Liver (tissue), 9 donors: ENCODE measurements around the gene TEP1. TPM values are rescaled to one million over a fixed set of nuclear protein-coding genes. Genes with fewer than 3 reads are reported as not detected.

Source experiments
- DNase-seq: peaks from one replicate; pipeline ENCODE4 v3.0.0-alpha.2; 2017; ENCODE audit warnings: low spot score
- H3K27ac ChIP-seq, 2 donors: one replicate each; pipeline ENCODE4 v1.7.0; 2013; ENCODE audit warnings: inconsistent platforms in 2 of 2, low read length in 2 of 2, control low read depth in 1 of 2, low read depth in 1 of 2, mild to moderate bottlenecking in 1 of 2
- H3K27me3 ChIP-seq, 4 donors: one replicate each; pipeline versions ENCODE4 v1.6.1 to v1.7.0; 2013; ENCODE audit warnings: low read length in 3 of 4, inconsistent platforms in 1 of 4, mild to moderate bottlenecking in 1 of 4, moderate library complexity in 1 of 4; ENCODE audit not compliant: control insufficient read depth in 4 of 4, insufficient read depth in 4 of 4
- H3K36me3 ChIP-seq, 4 donors: one replicate each; pipeline versions ENCODE4 v1.6.1 to v1.7.0; 2013; ENCODE audit warnings: low read length in 3 of 4, mild to moderate bottlenecking in 3 of 4, low read depth in 1 of 4, moderate library complexity in 1 of 4; ENCODE audit not compliant: control insufficient read depth in 4 of 4, insufficient read depth in 3 of 4
- H3K4me1 ChIP-seq, 4 donors: one replicate each; pipeline versions ENCODE4 v1.6.1 to v1.7.0; 2013; ENCODE audit warnings: low read length in 3 of 4, mild to moderate bottlenecking in 3 of 4, moderate library complexity in 1 of 4; ENCODE audit not compliant: control insufficient read depth in 4 of 4, insufficient read depth in 4 of 4
- H3K4me3 ChIP-seq, 3 donors: one replicate each; pipeline versions ENCODE4 v1.6.1 to v1.7.0; 2013; ENCODE audit warnings: low read length in 3 of 3, control low read depth in 1 of 3, low read depth in 1 of 3, mild to moderate bottlenecking in 1 of 3
- H3K9ac ChIP-seq, 2 donors: one replicate each; pipeline ENCODE4 v1.7.0; 2013; ENCODE audit warnings: low read length in 2 of 2, mild to moderate bottlenecking in 2 of 2, moderate library complexity in 2 of 2, control low read depth in 1 of 2, low read depth in 1 of 2
- H3K9me3 ChIP-seq, 4 donors: one replicate each; pipeline versions ENCODE4 v1.6.1 to v1.7.0; 2013; ENCODE audit warnings: low read length in 3 of 4; ENCODE audit not compliant: control insufficient read depth in 4 of 4
- EGR1 ChIP-seq, 2 donors: IDR thresholded peaks; 2 replicates each; pipeline ENCODE4 v1.6.1; 2016 to 2018; ENCODE audit warnings: antibody characterized with exemption in 2 of 2, low read depth in 2 of 2
- FOXA1 ChIP-seq: IDR thresholded peaks from 2 replicates; pipeline ENCODE4 v1.6.1; 2016; ENCODE audit warnings: antibody characterized with exemption
- FOXA2 ChIP-seq: IDR thresholded peaks from 2 replicates; pipeline ENCODE4 v1.6.1; 2016; ENCODE audit warnings: antibody characterized with exemption
- GABPA ChIP-seq, 2 donors: IDR thresholded peaks in 1 of 2; conservative IDR thresholded peaks in 1 of 2; 2 replicates each; pipeline ENCODE4 v1.6.1; 2016; ENCODE audit warnings: antibody characterized with exemption in 2 of 2, mild to moderate bottlenecking in 1 of 2, moderate library complexity in 1 of 2
- HNF4A ChIP-seq, 2 donors: conservative IDR thresholded peaks; 2 replicates each; pipeline ENCODE4 v1.6.1; 2016; ENCODE audit warnings: antibody characterized with exemption in 2 of 2, mild to moderate bottlenecking in 2 of 2
- HNF4G ChIP-seq: IDR thresholded peaks from 2 replicates; pipeline ENCODE4 v1.6.1; 2016; ENCODE audit warnings: antibody characterized with exemption
- JUND ChIP-seq, 2 donors: IDR thresholded peaks; 2 replicates each; pipeline ENCODE4 v1.6.1; 2016; ENCODE audit warnings: antibody characterized with exemption in 2 of 2
- NR2F2 ChIP-seq: IDR thresholded peaks from 2 replicates; pipeline ENCODE4 v1.6.1; 2016; ENCODE audit warnings: antibody characterized with exemption
- RAD21 ChIP-seq, 2 donors: IDR thresholded peaks; 2 replicates each; pipeline ENCODE4 v1.6.1; 2016; ENCODE audit warnings: antibody characterized with exemption in 2 of 2, mild to moderate bottlenecking in 2 of 2
- RXRA ChIP-seq, 2 donors: IDR thresholded peaks; 2 replicates each; pipeline ENCODE4 v1.6.1; 2017 to 2018; ENCODE audit warnings: antibody characterized with exemption in 2 of 2, mild to moderate bottlenecking in 1 of 2
- SP1 ChIP-seq: IDR thresholded peaks from 2 replicates; pipeline ENCODE4 v1.6.1; 2018; ENCODE audit warnings: antibody characterized with exemption, mild to moderate bottlenecking
- TAF1 ChIP-seq: conservative IDR thresholded peaks from 2 replicates; pipeline ENCODE4 v1.6.1; 2016; ENCODE audit warnings: antibody characterized with exemption, mild to moderate bottlenecking
- YY1 ChIP-seq: IDR thresholded peaks from 2 replicates; pipeline ENCODE4 v1.6.1; 2016; ENCODE audit warnings: antibody characterized with exemption, mild to moderate bottlenecking
- WGBS: extraction: QIAGEN DNeasy Blood & Tissue Kit; methylation state at CpG from one replicate; pipeline ENCODE4 v1.1.7; 2013; 5-methylcytosine and 5-hydroxymethylcytosine counted together
- polyA plus RNA-seq, 2 donors: library from polyadenylated mRNA; stranded (reverse) in 1 of 2; unstranded in 1 of 2; fragments of 200-250 nt in 1 of 2; fragments of >200 nt in 1 of 2; fragmentation: Nextera tagmentation in 1 of 2; extraction: Ambion mirVana in 1 of 2; gene quantifications; one replicate each; pipeline versions ENCODE4 v1.2.1 to v1.2.3, GENCODE V29; 2013 to 2015
- total RNA-seq, 2 donors: library from RNA; depleted of rRNA; stranded (reverse); fragments of >200 nt; gene quantifications; one replicate each; pipeline ENCODE4 v1.2.3, GENCODE V29; 2014
- TF ChIP-seq, protein P1 (sequence below): IDR thresholded peaks from 2 replicates; pipeline ENCODE4 v1.6.1; 2016; ENCODE audit warnings: antibody characterized with exemption
- TF ChIP-seq, protein P2 (sequence below): fragments of 150-350 bp; IDR thresholded peaks from 2 replicates; pipeline ENCODE4 v1.5.1; 2017; ENCODE audit warnings: improper control_type of control experiment, low read depth, low read length; ENCODE audit not compliant: missing input control
- TF ChIP-seq, protein P3 (sequence below): IDR thresholded peaks from 2 replicates; pipeline ENCODE4 v1.6.1; 2016; ENCODE audit warnings: antibody characterized with exemption, mild to moderate bottlenecking
- TF ChIP-seq, protein P4 (sequence below): IDR thresholded peaks from 2 replicates; pipeline ENCODE4 v1.6.1; 2016; ENCODE audit warnings: antibody characterized with exemption
- TF ChIP-seq, protein P5 (sequence below): IDR thresholded peaks from 2 replicates; pipeline ENCODE4 v1.6.1; 2016; ENCODE audit warnings: antibody characterized with exemption
- donor health status: healthy.
- donor health status: healthy.
- donor health status: healthy.
- donor health status: healthy.
- donor health status: healthy.

The TEP1 gene
- total and polyA plus RNA-seq, 4 donors: 3.9 to 20.7 (median 7.6) TPM

DNA sequence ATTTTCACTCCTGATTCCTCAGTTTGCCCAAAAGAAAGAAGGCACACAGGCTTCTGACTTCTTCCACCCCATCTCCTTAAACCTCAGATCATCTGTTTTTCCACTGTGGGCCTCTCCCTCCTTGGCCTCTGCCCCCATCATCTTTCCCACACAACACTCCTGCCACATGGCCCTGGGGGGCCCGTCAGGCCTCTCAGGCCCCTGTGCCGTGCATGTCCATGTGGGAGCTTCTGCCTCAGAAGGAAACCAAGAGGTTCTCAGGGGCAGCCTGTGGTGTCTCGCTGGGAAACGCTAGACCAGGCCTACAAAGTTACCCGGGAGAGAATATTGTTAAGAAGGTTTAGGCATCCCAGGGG is 14.7 kb upstream of the TEP1 start:
- Histone ChIP-seq H3K9ac (no peak overlapping the region), H3K27me3 (no peaks in the 10 kb centered on the region), H3K4me3 (no peak overlapping the region), H3K36me3 (no peaks in the 10 kb centered on the region), H3K9me3 (no peaks in the 10 kb centered on the region), H3K4me1 (peaks cover 0 to 7% (median 0%) of the 10 kb centered on the region in 4 donors), H3K27ac (peak overlapping the region in 1 of 2 donors; percentile 31)
- TF ChIP-seq YY1 (no peak), JUND (IDR thresholded peaks at IDR 0.05) (no peak), TAF1 (no peak), RAD21 (IDR thresholded peaks at IDR 0.05) (no peak), FOXA1 (no peak), HNF4A (conservative IDR thresholded peaks at IDR 0.05) (no peak), SP1 (no peak), RXRA (IDR thresholded peaks at IDR 0.05) (no peak), HNF4G (no peak), FOXA2 (no peak), EGR1 (IDR thresholded peaks at IDR 0.05; ENCODE audit: low read depth in 2 of 2) (no peak), GABPA (IDR thresholded peaks at IDR 0.05 in 1 of 2, conservative IDR thresholded peaks at IDR 0.05 in 1 of 2) (no peak), NR2F2 (no peak)
- TF ChIP-seq, protein P1, sequence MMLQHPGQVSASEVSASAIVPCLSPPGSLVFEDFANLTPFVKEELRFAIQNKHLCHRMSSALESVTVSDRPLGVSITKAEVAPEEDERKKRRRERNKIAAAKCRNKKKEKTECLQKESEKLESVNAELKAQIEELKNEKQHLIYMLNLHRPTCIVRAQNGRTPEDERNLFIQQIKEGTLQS: no peak
- TF ChIP-seq, protein P2, sequence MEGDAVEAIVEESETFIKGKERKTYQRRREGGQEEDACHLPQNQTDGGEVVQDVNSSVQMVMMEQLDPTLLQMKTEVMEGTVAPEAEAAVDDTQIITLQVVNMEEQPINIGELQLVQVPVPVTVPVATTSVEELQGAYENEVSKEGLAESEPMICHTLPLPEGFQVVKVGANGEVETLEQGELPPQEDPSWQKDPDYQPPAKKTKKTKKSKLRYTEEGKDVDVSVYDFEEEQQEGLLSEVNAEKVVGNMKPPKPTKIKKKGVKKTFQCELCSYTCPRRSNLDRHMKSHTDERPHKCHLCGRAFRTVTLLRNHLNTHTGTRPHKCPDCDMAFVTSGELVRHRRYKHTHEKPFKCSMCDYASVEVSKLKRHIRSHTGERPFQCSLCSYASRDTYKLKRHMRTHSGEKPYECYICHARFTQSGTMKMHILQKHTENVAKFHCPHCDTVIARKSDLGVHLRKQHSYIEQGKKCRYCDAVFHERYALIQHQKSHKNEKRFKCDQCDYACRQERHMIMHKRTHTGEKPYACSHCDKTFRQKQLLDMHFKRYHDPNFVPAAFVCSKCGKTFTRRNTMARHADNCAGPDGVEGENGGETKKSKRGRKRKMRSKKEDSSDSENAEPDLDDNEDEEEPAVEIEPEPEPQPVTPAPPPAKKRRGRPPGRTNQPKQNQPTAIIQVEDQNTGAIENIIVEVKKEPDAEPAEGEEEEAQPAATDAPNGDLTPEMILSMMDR: no peak
- TF ChIP-seq, protein P3, sequence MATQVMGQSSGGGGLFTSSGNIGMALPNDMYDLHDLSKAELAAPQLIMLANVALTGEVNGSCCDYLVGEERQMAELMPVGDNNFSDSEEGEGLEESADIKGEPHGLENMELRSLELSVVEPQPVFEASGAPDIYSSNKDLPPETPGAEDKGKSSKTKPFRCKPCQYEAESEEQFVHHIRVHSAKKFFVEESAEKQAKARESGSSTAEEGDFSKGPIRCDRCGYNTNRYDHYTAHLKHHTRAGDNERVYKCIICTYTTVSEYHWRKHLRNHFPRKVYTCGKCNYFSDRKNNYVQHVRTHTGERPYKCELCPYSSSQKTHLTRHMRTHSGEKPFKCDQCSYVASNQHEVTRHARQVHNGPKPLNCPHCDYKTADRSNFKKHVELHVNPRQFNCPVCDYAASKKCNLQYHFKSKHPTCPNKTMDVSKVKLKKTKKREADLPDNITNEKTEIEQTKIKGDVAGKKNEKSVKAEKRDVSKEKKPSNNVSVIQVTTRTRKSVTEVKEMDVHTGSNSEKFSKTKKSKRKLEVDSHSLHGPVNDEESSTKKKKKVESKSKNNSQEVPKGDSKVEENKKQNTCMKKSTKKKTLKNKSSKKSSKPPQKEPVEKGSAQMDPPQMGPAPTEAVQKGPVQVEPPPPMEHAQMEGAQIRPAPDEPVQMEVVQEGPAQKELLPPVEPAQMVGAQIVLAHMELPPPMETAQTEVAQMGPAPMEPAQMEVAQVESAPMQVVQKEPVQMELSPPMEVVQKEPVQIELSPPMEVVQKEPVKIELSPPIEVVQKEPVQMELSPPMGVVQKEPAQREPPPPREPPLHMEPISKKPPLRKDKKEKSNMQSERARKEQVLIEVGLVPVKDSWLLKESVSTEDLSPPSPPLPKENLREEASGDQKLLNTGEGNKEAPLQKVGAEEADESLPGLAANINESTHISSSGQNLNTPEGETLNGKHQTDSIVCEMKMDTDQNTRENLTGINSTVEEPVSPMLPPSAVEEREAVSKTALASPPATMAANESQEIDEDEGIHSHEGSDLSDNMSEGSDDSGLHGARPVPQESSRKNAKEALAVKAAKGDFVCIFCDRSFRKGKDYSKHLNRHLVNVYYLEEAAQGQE: no peak
- TF ChIP-seq, protein P4, sequence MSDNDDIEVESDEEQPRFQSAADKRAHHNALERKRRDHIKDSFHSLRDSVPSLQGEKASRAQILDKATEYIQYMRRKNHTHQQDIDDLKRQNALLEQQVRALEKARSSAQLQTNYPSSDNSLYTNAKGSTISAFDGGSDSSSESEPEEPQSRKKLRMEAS: no peak
- TF ChIP-seq, protein P5, sequence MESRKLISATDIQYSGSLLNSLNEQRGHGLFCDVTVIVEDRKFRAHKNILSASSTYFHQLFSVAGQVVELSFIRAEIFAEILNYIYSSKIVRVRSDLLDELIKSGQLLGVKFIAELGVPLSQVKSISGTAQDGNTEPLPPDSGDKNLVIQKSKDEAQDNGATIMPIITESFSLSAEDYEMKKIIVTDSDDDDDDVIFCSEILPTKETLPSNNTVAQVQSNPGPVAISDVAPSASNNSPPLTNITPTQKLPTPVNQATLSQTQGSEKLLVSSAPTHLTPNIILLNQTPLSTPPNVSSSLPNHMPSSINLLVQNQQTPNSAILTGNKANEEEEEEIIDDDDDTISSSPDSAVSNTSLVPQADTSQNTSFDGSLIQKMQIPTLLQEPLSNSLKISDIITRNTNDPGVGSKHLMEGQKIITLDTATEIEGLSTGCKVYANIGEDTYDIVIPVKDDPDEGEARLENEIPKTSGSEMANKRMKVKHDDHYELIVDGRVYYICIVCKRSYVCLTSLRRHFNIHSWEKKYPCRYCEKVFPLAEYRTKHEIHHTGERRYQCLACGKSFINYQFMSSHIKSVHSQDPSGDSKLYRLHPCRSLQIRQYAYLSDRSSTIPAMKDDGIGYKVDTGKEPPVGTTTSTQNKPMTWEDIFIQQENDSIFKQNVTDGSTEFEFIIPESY: no peak
- whole genome bisulfite sequencing: 83% methylated on average over 5 of the region's 5 CpGs
- DNase-seq: no peak
